Stimulated activated CD4-positive, alpha-beta T cell treated with anti-CD3 and anti-CD28 coated beads, Interleukin-12 subunit alpha, Interleukin-12 subunit beta, amount 100 ng/mL, for 48 hours (primary cell): ENCODE data around the gene ZNF423.

Experiments
- DNase-seq, 3 donors: peaks; one replicate each; pipeline ENCODE4 v3.0.0-alpha.2; 2020; ENCODE audit warnings: low read depth in 2 of 3, low spot score in 1 of 3

The ZNF423 gene

DNA sequence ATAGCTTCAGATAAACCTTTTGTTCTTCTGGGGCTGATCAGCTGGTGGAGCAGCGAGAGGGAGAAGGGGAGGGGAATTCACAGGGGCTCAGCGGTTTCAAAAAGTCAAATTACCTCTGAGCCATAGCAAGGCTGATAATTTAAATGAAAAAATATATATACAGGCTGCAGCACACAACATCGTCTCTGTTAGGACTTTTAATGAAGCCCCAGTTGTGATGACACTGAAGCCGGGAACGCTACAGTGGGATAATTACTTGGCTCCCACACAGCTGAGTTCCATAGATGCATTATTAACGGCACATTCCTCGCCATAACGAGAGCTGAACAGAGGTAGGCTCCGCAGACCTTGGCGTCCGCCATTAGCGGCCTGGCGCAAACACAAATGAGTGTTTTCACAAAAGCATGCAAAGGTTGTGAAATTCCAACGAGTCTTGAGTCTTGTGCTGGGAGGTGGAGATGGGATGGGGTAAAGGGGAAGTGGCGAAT is 266.3 kb downstream of the ZNF423 start:
- DNase-seq, result no peak

DNA sequence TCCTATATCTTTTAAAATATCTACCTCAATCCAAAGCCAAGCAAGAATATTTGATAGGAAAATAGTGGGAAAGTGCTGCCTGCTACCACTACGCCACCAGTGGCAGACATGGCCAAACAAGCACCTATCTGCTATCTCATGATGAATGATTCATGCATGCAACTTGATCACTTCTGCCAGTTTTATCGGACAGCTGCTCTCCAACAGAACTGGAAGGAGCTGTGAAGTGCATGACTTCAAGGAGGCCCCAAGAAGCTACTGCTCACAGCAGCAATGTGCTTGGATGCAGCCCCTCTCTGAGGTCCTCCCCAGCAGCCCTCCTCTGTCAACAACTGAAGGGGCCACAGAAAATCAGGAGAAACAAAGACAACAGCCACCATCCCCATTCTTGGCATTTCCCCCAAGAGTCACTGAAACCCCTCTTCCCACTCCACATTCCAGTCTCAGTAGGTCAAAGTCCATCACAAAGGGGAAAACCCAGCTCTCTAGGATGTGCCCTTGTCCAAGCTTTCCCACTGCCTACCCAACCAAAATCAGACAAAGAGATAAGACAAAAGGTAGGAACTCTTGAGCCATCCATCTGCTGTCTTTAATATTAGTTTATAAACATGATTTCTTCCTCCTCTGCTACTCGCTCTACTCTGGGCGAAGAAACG is 267.1 kb downstream of the ZNF423 start:
- no peak for DNase-seq

- no peak for DNase-seq
Observed at GRCh38 chr16:49588026-49588425, 267.9 kb downstream of the ZNF423 start.

DNA sequence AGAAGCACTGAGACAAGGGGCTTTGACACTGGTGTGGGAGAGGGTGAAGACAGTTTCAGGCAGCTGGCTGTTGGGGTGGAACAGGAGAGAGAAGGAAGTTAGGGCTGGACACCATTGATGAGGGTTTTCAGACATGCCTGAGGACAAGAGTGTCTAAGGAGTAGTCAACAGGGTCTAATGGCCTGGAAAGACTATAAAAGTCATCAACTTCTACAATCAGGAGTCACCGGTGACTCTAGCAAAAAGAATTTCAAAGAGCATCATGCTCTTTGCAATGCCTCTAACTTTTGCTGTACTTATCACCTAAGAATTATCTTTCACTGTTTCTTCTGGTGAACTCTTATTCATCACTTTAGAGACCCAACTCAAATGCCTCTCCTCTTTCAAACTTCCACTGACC is 268.4 kb downstream of the ZNF423 start:
- DNase-seq, result no peak

- no peak for DNase-seq
Observed at GRCh38 chr16:49586466-49587450, 269.2 kb downstream of the ZNF423 start.

GRCh38 chr16:49585143-49585832 is 270.6 kb downstream of the ZNF423 start:
- DNase-seq, result no peak

GRCh38 chr16:49583911-49584310 is 272.0 kb downstream of the ZNF423 start:
- DNase-seq, result no peak

DNA sequence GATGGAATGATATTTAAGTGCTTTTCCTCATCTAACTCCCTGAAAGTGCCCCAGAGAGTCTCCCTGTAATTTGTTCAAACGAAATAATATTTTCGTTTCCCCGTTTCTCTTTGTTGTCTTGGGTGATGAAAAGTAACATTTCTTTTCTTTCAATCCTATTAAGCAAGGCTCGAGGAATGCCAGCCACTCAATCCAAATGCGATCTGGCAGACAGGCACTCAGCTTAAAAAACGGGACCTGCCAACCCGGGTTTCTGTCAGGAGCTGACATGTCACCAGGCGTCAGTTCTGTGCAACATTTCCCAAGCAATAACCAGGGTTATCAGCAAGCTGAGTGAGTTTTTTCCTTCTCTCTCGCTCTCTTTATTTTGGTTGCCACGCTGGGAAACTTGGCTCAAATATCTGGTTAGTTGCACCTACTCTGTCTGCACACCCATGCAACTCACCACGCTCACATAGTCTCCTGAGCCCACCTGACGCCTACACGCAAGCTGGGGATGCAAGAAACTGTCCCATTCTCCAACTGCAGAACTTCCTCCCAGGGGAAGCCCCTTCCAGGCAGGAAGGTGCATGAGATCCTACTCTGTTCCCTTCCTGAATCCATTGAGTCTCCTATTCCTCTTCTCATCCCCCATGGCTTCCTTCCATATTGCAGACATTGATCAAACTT is 274.1 kb downstream of the ZNF423 start:
- DNase-seq, result no peak

DNA sequence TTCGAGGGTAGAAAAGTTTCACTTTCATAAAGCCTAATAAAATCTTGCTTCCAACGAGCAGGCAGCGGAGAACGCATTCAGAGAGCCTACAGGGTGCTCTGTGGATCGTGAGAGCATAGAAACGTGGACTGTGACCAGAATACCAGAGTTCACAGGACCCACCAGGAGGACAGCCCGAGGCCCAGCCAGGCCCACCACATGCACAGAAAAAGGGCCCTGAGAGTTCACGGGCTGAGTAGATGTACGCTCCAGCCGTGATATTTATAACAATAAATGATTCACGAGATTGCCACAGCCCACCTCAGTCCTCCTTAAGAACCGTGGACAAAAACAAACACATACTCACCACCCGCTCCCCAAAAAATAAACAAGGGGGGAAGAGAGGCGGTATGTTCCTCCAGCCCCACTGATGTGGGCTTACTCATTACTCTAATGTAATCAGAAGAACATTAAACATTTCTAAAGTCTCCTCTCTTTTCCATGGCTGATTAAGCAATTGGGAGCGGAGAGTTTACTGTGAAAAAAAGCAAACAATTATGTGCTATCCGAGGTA is 275.1 kb downstream of the ZNF423 start:
- DNase-seq, result no peak

GRCh38 chr16:49578435-49579024 is 277.4 kb downstream of the ZNF423 start:
- DNase-seq, result no peak

GRCh38 chr16:49578018-49578417 is 277.9 kb downstream of the ZNF423 start:
- DNase-seq, result no peak

- no peak for DNase-seq
Observed at GRCh38 chr16:49576941-49577340, 279.0 kb downstream of the ZNF423 start.

- no peak for DNase-seq
Observed at GRCh38 chr16:49576173-49576494, 279.8 kb downstream of the ZNF423 start.

DNA sequence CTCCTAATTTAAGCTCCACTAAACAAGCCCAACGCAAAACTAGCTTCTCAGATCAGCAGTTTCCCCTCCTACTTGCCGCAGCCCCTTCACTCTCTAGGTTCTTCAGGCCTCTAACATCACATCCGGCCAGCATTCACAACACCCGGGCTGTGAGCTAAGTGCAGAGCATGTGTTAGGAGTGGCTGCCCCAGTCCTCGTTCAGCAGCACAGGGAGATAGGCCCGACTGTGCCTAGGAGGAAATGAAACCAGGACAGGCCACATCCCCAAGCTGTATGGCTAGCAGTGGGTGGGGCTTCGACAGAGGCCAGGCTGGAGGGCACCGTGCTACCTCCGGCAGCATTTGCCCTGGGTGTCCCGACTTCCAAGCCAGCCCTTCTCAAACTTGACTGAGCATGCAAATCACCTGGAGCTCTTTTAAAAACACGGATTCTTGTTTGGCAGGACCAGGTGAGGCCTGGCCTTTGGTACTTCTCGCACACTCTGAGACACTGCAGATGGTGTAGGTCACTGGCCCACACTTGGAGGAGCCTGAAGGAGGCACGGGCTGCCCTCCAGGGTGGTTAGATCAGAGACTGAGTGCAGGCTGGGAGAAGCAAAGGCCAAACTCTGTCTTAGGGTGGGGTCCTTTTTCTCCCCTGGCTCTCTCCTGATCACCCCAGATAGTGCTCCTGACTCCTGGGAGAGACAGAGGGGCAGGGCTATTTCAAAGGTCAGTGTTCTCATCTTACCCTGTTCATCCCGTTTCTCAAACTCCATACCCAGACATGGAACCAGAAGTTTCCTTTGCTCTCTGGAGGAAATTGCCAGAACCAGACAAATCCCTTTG is 280.4 kb downstream of the ZNF423 start:
- no peak for DNase-seq

DNA sequence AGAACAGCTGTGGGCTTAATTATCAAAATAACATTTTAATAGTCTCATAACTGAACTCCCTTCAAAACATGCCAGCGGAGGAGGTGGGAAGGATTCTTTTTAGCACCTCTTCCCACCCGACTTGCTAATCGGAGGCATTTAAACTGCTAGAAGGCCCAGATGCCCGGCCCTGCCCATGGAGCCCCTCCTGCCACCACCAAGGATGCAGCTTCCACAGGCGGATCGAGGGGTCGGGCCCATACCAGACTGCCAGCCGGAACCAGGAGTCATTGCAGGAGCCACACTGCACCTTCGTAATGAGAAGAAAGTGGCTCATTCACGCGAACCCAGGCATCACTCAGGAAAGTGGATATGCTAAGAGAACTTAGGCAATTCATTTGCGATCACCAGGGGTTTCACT is 281.1 kb downstream of the ZNF423 start:
- DNase-seq, result no peak

DNA sequence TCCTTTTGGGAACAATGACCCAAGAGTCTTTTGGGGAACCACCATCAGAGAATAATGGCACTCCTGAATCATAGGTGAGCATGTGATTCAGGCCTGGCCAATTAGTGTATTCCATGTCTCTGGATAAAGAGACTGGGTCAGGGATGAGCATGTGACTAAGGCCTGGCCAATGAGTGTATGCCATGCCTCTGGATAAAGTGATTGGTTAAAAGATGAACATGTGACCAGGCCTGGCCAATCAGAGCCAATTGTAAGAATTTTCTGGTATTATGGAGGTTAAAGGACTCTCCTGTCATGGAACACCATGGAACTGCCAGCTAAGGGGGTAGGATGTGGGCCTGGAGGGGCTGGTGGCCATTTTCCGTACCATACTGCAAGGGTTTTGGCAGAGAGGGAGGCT is 288.0 kb downstream of the ZNF423 start:
- no peak for DNase-seq

- DNase-seq, result no peak
Observed at GRCh38 chr16:49566432-49566831, 289.5 kb downstream of the ZNF423 start.

DNA sequence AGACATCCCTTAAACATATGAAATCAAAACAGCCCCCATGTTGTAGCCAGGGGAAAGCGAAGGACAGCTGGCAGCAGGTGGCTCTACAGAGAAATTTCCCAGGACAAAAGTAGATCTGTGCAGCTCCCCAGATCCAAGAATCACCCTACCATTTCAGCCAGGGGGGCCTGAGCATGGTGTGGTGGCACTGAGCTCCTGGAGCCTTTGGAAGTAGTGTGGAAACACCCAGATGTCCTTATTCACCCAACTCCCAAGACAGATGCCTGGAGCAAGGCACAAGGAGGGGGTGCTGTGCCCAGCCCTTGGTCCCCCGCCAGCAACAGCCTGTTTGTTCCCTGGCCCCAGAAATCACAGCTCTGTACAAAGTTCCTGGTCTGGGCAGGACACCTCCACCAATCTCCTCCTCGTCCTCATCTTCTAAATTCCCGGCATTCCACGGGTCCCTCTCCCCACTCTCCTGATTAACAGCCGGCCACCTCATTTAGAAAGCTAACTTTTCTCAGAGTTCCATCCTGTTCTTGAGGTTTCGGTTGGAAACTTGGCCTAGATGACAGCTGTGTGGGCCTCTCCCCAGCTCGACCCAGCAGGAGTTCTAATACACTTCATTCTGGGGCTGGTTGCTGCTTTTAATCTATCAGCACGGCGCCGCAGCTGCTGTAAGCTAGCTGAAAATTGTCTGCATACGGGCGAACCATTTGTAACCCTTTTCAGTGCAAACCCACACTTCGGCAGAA is 291.2 kb downstream of the ZNF423 start:
- DNase-seq, result no peak

DNA sequence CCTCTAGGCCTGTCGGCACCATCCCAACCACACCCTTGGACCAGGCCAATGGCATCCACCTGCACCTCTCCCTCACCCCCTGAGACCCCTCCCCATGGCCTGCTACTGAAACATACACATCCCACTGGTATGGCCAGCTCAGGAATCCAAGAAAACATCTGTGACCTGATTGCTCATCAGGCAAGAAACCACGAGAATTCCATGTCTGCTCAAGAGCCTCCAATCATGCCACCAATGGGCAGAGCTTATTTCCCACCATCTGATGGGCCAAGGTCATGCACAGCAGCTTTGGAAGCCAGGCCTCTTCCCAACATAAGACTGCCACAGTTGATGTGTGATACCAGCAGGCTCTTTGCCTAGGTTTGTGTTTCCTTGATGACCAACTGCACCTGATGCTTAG is 292.2 kb downstream of the ZNF423 start:
- DNase-seq, result no peak
